ENCODE measurements around the gene FOXL3.
"Not testable (repeated sequence)": the region's sequence is repeated elsewhere in the genome, so short reads cannot be mapped to it uniquely, and the experiment has no call there.

Gene FOXL3

DNA sequence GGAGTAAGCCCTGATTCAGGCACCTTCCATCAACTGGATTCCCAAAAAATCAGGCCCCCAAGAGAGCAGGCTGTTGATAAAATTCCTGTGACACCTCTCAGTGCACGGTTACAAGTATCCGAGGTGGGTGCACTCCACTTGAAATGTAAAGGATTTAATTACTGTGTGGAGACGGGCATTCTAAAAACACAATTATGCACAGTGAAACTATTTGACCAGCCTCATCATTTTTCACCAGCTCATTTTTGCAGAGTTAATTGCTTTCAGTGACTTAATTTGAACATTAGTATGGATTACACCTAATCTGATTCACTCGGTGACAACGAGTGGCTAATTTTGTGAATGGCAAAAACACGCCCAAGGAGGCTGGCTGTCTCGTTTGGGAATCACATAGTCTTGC, 2.3 kb downstream of the FOXL3 start:
- no peak for DNase-seq

DNA sequence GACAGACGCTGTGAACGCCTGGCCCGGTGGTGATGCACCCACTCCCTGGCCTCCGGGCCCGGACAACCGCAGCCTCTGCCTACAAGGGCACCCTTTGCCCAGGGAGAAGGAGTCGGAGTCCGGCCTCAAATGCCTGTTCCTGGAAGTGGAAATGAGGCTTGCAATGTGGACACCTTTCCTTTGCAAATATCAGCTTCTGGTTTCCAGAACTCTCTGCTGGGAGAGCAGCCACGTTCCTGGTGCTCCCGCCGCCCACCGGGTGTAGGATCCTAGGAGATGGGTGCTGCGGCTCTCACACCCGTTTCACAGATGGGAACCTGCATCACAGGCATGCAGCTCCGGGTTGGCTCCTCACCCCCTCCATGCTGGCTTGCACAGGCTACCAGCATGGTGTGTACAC, 2.9 kb downstream of the FOXL3 start:
- DNase-seq, result no peak

DNA sequence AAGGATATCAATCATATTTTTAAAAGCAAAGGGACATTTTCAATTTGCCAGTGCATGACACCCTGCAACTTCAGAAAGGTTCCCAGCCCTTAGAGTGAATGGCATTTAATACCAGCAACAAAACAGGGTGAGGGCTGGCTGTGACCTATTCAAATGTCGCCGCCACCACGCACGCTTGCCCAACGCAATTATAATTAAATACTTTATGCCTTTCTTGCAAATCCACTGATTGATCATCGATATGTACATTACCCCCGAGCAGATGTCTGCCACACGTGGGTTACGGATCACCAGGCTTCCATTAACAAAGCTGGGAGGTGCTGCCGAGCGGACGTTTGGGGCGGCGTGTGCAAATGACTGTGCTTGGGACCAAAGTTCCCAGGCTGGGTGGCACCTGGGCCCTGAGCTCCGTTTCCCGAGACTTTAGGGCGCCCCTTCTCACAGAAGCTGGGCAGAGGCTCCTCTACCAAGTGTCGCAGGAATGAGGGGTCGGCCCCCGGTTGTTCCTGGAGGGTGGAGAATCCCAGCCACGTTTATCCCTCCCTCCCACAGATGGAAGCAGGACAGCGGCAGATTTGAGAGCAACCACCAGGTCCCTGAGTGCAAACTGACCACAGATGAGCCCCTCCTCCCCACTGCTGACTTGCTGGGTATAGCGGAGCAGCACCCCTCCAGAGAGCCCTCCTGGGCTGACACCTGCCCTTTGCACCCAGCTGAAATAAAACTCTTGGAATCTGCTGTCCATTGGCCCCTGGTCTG, 3.9 kb downstream of the FOXL3 start:
- DNase-seq, result no peak

DNA sequence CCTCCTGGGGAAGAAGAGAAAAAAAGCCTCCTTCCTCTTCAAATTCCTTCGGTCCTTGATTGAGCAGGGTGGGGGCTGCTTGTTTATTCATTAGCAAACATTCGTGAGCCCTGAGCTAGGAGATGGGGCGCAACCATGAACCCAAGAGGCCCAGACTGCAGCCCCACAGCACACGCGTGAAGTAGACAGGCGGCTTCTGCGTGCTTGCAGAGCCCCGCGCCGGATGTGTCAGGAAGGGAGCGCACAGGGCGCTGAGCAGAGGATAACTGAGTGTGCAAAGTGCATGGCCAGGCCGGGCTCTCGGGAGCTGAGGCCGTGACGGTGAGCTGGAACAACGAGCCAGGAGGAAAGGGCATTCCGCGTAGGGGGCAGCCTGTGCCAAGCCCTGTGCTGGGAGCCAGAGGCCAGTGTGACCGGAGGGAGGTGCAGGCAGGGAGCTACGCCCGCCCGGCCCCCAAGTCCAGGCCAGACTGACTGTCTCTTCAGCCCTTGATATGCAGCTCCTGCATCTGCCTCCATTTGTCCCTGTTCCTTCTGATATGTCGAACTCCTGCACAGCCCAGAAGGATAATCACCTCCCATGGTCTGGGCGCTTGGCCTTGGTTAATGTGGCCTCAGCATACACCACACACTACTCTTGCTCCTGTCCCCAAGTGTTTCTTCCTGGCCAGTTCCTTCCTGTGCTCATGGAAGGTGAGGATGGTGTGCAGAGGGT, 4.6 kb downstream of the FOXL3 start:
- no peak for DNase-seq

DNA sequence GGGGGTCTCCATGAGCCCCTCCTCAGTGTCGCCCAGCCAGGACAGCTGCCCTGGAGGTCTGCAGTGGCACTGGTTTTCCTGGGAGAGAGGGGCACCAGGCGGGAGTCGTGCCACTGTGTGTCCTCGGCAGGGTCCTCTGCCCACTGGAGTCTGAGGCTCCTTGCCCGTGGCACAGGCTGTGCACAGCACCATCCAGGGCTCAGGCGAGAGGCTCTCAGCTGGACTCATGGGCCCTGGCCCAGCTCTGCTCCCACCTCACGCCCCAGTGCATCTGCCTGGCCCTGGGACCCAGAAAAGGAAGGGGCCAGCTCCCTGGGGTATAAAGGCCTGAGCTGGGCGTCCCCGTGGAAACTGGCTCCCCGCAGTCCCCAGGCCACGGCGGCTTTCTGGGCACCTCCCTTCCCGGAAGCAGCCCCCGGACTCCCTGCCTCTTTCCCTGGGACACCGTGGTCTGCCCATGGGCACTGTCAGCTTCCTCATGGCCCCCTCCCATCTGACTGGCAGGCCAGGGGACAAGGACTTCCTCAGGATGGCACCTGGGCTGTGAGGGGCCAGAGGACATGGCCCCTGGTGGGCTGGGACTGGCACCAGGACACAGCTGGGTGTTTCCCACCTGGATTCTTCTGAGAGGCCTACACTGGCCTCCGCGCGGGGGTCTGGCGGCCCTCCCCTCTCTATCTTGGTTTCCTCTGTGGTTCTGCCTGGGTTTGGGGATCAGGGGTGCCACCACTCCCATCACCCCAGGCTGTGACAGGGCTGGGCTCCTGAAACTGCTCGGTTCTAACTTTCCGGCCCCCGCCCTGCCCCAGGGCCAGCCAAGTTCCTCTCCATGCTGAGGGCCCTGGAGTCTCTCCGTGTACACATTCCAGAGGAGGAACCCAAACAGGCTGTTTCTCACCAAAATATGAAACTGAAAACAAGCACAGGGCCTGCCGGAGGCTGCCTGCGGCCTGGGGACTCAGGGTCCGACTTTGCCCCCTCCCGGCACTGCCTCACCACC, 5.5 kb downstream of the FOXL3 start:
- no peak for DNase-seq

DNA sequence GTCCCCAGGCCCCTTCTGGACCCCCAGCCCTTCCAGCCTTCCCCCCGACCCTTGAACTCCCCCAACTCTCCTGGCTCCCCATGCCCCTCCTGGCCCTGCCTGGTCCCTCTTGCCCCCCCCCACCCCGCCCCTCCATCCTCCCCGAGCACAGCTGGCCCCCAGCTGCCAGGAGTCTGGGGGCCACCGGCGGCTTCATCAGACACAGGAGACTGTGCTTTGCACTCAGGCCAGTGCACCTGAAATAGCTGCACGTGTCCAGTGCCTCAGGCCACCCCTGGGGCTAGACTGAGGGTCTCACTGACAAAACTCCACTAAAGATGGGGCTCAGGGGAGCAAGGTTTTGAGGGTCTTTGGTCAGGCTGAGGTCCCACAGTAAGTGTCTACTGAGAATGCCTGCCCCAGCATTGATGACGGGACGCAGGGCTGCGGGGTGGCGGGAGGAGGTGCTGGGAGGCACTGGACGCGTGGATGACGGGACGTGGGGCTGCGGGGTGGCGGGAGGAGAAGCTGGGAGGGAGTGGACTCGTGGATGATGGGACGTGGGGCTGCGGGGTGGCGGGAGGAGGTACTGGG, 6.5 kb downstream of the FOXL3 start:
- no peak for DNase-seq

DNA sequence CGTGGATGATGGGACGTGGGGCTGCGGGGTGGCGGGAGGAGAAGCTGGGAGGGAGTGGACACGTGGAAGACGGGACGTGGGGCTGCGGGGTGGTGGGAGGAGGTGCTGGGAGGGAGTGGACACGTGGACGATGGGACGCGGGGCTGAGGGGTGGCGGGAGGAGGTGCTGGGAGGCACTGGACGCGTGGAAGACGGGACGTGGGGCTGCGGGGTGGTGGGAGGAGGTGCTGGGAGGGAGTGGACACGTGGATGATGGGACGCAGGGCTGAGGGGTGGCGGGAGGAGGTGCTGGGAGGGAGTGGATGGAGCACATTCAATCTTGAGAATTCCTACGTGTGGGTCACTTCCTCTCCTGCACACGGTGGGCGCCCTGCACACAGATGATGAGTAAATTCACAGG, 7.2 kb downstream of the FOXL3 start:
- not testable (repeated sequence) for DNase-seq

DNA sequence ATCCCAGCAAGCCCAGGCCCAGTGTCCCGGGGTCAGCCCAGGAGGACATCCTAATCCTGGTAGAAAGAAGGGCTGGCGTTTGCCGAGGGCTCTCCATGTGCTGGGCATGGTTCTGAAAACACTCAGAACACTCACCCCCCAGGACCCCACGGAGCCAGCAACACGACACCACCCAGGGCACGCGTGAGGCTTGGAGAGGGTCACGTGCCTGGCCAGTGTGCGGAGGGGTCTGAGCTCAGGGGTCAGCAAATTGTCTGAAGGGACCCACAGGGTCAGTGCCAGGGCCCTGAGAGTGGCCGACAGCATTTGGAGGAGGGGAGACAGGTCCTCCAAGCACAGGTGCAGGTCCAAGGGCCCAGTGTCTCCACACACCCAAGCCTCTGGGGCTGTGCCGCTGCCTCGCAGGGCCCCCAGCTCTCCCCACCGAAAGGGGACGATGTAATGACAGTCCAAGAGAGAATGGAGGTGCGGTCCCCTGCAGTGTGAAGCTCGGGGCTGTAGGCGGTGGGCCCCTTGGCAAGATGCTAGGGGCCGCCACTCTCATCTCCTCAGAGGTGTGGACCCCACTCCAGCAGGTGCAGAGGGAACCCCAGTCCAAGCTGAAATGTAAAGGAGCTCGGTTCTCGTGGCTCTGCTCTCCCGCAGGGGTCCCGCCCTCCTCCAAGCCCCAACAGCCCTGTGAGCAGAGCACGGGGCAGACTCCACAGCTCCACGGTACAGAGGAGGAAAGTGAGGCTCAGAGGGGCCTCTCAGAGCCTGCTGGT, 7.8 kb downstream of the FOXL3 start:
- no peak for DNase-seq

DNA sequence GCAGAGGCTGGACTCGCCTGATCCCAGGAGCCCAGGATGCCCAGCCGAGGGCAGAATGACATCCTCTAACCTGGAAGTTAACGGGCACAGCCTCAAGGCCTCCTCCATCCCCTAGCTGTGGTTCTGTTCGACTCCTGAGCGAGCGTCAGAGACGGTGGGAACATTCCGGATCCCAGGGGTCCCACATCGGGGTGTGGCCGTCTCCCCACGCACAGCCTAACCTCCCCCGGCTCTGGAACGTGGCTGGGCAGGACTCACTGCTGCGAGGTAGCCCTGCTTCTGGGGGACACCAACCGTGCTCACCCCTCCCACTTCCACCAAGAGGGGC, 8.4 kb downstream of the FOXL3 start:
- DNase-seq, result no peak

DNA sequence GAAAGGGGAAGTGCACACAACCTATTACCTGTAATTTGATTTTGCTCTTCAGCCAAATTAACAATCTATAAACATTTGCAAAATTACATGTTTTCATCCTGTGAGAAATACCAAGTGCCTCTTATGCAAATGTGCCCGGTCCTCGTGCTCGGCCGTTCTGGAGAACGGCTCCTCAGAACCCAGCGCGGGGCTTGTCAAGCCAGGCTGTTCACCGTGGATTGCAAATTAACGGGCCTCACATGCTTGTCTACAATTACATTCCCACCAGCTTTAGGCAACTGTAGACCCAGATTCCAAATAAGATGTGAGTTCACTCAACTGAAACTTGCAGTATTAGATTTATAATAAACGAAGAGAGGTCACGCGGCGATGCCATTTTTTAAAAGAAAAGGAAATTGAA, 8.8 kb downstream of the FOXL3 start:
- no peak for DNase-seq

DNA sequence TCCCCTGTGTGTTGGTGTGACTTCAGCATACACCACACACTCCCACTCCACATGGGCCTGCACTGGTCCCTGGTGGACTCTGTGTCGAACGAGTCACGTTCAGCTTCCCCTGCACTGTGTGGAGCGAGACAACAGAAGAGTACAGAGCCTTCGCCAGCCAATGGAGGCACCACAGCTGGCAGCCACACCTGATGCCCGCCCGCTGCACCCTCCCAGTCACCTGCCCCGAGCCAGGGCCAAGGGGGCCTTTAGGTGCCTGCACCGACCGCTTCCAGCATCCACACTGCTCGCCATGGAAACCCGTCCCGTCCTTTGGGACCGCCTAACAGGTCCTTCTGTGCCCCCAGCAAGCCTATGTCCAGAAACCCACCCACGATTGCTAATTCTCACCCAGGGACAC, 9.2 kb downstream of the FOXL3 start:
- DNase-seq, result no peak

DNA sequence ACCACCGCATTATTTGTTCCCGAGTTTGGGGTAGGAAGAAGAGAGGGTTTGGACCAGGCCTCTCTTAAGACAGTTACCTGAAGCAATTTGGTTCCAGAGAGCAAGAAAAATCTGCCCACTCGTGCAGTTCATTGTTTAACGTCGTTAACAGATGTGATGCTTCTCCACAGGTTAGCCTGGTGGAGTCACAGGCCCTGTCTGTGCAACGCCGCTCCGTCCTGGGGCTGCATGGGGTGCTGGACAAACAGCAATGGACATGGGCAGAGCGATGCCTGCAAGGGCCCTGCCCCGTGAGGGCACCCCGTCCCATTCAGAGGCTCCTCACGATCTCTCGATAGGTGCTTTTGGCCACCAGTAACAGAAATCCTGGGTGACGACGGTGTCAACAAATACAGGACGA, 9.7 kb downstream of the FOXL3 start:
- no peak for DNase-seq

DNA sequence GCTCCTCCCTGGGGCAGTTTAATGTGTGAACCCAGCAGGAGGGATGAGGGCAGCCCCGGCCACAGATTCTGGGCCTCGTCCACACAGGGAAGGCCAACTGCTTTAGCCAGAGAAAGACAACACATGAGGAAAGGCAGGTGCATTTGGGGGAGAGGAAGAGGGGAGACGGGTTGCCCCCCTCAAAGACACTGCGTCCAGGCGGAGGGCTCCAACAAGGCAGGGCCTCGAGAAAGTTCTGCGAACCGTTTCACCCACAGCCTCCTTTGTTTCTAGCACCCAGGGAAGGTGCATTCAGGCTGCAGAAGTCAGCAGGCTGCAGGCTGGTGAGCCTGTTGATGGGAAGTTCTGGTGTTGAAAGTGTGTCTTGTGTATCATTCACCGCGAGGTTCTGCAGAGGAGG, 10.1 kb downstream of the FOXL3 start:
- DNase-seq, result no peak

DNA sequence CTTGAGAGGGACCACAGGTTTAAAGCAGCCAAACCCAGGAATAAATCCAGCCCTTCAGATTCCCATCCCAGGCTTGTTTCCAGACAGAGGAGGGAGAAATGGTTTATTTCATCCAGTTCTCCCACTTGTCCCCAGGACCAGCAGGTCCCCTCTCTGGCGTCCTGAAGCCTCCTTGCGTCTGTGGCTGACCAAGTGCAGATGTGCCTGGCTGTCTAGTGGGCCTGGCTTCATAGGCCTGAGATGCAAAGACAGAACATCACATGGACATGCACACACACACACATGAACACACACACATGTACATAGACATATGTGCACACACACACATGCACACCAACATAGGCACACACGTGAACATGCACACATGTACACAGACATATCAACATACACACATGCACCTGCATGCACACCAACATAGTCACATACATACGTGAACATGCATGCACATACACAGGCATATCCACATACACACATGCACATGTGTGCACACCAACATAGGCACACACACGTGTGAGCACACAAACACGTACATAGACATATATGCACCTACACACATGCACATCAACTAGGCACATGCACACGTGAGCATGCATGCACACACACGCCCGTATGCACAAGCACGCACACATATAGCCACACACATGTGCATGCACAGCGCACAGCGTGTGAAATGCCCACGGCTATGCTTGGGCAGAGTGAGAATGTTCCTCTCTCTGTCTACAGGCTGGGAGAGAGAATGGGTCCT, 10.7 kb downstream of the FOXL3 start:
- no peak for DNase-seq

DNA sequence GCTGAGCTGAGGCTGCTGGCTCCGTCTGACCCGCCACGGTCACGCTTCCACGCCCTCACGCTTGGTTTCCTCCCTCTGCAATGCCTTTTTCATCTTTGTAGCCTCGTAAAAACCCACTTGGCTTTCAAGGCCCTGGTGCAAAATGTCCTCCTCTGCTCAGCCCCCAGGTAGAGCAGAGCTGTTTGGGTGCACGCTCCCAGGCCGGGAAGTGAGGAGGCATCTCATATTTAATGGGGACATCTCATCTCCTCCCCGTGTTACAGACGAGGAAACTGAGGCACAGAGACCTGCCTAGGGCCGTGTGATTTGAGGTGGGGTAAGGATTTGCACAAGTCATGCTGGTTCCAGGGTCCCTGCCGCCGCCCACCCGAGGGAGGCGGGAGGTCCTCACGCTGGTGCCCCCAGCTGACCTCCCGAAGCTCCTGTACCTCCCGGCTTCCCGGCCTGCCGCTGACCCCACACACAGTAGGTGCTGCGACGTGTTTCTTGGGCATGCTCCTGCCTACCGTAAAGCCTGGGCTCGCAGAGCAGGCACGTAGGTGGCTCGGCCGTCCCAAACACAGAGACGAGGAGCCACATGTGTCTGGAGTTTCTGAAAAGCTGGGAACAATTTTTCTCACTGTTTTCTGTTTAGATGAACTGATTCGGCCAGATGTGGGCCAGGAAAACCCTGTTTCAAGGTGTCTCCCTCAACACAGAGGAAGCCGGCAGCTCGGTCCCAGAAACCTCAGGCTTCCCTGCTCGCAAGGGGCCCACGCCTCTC, 11.5 kb downstream of the FOXL3 start:
- no peak for DNase-seq

DNA sequence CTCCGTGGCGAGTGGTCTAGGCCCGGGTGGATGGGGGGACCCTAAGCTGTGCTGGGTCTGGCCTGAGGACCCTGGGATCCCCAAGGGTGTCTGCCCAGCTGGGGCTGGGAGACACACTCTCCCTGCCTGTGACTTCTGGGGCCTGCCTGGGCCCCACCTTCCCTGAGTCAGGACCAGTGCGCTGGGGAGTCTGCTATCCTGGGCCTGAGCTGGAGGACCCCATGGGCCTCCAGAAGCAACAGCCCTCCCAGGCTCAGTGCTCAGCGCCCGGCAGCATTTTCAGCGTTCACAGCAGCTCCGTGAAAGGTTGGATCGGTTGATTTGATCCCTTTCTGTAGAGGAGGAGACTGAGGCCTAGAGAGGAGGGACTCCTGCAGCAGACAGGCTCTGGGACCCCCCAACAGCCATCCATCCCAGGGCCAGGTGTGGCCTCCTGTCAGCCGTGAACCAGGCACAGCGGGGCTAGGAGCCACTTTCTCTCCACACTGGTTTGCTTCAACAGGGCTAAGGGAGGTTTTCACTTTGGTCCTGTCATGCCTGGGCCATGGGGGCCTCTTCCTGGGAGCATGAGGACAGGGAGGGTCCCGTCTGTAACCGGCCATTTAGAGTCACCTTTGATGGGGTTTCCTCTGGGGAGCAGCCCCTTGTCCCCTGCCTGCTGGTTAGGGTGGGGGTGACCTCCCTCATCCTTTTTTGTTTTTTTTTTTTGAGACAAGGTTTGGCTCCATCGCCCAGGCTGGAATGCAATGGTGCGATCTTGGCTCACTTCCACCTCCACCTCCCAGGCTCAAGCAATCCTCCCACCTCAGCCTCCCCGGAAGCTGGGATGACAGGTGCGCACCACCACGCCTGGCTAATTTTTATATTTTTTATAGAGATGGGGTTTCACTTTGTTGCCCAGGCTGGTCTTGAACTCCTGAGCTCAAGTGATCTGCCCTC, 12.4 kb downstream of the FOXL3 start:
- no peak for DNase-seq

DNA sequence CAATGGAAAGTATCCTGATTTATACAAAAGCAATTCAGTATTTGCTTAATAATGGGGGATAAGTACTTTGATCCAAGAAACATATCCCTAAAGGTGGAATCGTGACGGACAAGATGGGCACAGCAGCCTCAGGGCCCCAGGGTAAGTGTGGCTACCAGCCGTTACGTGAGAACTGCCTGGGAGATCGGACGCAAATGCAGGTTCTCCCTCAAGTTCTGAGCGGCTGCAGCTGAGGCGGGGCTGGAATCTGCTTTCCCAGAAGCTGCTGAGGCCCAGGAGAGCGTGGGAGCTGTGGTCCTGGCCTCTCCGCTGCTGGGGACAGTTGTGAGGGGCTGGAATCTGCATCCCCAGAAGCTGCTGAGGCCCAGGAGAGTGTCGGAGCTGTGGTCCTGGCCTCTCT, 13.5 kb downstream of the FOXL3 start:
- no peak for DNase-seq

DNA sequence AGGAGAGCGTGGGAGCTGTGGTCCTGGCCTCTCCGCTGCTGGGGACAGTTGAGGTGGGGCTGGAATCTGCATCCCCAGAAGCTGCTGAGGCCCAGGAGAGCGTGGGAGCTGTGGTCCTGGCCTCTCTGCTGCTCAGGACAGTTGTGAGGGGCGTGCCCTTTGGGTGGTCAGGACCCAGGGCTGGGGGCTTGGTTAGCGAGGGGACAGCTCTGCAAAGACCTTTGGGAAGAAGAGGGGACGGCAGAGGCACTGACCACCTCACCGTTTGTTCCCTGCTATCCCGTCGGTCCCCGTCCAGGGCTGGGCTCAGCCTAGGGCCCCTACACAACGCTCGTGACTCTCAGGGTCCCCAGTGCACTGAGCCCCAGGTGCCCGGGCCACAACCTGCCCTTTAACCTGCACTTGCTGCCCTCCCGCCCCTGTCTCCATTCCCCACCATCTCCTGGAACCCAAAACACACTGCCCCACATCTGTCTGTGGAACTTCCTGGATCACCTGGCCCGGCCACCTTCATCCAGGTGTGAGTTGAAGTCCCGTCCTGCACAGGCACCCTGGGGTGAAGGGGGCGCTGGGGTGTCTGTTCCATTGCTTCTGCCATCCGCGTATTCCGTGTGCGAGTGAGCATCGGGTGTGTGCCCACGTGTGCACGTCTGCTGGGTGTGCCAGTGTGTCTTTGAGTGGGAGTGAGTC, 14.1 kb downstream of the FOXL3 start:
- DNase-seq, result no peak
